Spinal cord (tissue), 10 donors: ENCODE data around the gene HS6ST3. TPM values are rescaled to one million over a fixed set of nuclear protein-coding genes. Genes with fewer than 3 reads are reported as not detected.

Source experiments
- DNase-seq, 6 donors: peaks; one replicate each; pipeline versions ENCODE4 v3.0.0 to v3.0.0-alpha.2; 2013 to 2015; ENCODE audit warnings: low spot score in 6 of 6, low read depth in 4 of 6
- H3K27ac ChIP-seq: one replicate; pipeline ENCODE4 v1.5.1; 2013; ENCODE audit warnings: low read depth, low read length, control low read depth
- H3K27me3 ChIP-seq: one replicate; pipeline ENCODE4 v1.6.1; 2013; ENCODE audit warnings: low read length; ENCODE audit not compliant: control insufficient read depth, insufficient read depth
- H3K36me3 ChIP-seq: one replicate; pipeline ENCODE4 v1.6.1; 2013; ENCODE audit warnings: low read length; ENCODE audit not compliant: control insufficient read depth, insufficient read depth
- H3K4me1 ChIP-seq: one replicate; pipeline ENCODE4 v1.6.1; 2013; ENCODE audit warnings: low read length; ENCODE audit not compliant: control insufficient read depth, insufficient read depth
- H3K4me3 ChIP-seq: one replicate; pipeline ENCODE4 v1.5.1; 2013; ENCODE audit warnings: low read depth, low read length, control low read depth
- H3K9me3 ChIP-seq: one replicate; pipeline ENCODE4 v1.6.1; 2013; ENCODE audit warnings: low read length; ENCODE audit not compliant: control insufficient read depth, insufficient read depth
- WGBS: methylation state at CpG from one replicate; pipeline ENCODE4 v1.1.5; 2013; ENCODE audit warnings: missing lambda C conversion rate; ENCODE audit not compliant: insufficient coverage; 5-methylcytosine and 5-hydroxymethylcytosine counted together
- polyA plus RNA-seq, 2 donors: library from polyadenylated mRNA; unstranded; fragments of 120-200 nt; gene quantifications; one replicate each; pipeline ENCODE4 v1.2.1, GENCODE V29; 2013; ENCODE audit not compliant: insufficient read length in 2 of 2
- total RNA-seq, 2 donors: library from RNA; depleted of rRNA in 1 of 2; stranded (reverse); fragments of 120-200 nt in 1 of 2; fragments of >200 nt in 1 of 2; gene quantifications; one replicate each; pipeline versions ENCODE4 v1.2.3 to v1.2.4, GENCODE V29; 2013 to 2014
- donor health status: healthy.

HS6ST3 gene
- total and polyA plus RNA-seq, 4 donors = 7.7 to 36.2 (median 23.7) TPM

DNA sequence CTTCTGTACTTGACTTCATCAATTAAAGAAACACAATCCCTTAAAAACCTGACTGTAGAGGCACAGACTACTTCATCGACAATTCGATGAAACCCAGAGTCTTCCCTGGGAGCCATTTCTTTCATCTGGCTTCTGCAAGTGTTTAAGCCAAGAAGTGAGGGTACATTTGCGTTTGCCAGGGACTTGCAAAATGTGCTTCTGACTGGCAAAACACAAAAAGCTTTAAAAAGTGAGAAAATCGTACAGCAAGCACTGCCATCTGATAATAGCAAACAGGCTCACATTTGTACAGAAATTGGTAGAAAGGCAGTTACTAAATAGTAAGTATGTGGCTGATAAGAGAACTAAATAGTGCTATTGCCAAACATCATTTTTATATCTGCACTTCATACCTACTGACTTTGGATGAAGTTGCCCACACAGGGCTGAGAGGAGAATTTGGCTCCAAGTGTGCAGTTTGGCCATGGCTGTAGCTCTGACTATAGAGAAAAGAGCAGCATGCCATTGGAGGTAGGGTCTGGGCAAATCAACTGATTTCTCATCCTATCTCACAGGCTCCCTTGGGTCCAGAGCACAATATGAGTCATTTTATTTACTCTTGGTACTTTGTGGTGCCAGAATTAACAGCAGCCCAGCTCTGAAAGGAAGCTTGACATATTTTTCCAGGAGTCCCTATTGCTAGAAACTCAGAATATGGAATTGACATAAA is 546.2 kb downstream of the HS6ST3 start:
- Histone ChIP-seq H3K9me3 (no peaks in the 10 kb centered on the region), H3K27me3 (no peaks in the 10 kb centered on the region), H3K4me3 (no peak overlapping the region), H3K36me3 (no peaks in the 10 kb centered on the region), H3K27ac (peak overlapping the region; percentile 10), H3K4me1 (no peaks in the 10 kb centered on the region)
- 65% methylated on average over 3 of the region's 4 CpGs for WGBS
- peak in 1 of 6 donors; percentile 59 for DNase-seq

DNA sequence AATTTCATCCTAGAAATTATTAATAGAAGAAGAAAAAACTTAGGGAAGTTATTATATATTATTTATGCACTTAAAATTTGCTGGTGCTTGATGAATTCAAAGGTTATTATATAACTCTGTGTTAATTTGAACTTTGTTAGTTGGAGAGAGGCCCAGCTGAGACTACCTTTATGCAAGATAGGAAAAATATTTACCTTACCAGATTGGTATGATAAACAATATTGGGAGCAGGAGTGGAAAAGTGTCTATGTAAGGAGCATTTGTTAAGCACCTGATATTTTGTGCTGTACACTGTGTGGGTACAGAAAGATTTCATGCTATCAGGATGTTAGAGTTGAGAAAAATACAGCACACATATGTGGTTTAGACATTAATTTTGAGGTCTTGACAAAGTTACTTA is 547.1 kb downstream of the HS6ST3 start:
- DNase-seq = no peak
- H3K4me3 ChIP-seq = no peak overlapping the region
- no peaks in the 10 kb centered on the region for H3K27me3 ChIP-seq
- no peaks in the 10 kb centered on the region for H3K36me3 ChIP-seq
- H3K27ac ChIP-seq = no peak overlapping the region
- no peaks in the 10 kb centered on the region for H3K9me3 ChIP-seq
- no peaks in the 10 kb centered on the region for H3K4me1 ChIP-seq

DNA sequence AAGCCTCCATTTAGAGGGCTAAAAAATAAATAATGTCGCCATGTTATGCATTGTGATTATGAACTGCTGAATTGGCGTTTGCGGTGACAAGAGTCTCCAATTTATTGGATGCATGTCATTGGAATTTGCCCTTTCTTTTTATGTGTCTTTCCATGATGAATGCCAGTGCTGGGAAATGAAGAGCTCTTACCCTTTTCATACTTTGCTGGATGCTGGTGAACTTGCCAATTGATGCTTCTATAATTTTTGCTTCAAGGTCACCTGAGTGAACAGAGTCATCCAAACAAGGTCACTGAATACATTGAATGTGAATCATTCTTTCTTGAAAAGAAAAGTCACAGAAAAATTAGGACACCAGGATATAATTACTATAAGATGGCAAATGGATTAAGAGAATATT is 556.2 kb downstream of the HS6ST3 start:
- Histone ChIP-seq H3K9me3 (peaks cover 5% of the 10 kb centered on the region), H3K27me3 (no peaks in the 10 kb centered on the region), H3K4me1 (no peaks in the 10 kb centered on the region), H3K4me3 (no peak overlapping the region), H3K27ac (no peak overlapping the region), H3K36me3 (no peaks in the 10 kb centered on the region)
- WGBS = 57% methylated on average over 3 of the region's 3 CpGs
- DNase-seq = no peak

DNA sequence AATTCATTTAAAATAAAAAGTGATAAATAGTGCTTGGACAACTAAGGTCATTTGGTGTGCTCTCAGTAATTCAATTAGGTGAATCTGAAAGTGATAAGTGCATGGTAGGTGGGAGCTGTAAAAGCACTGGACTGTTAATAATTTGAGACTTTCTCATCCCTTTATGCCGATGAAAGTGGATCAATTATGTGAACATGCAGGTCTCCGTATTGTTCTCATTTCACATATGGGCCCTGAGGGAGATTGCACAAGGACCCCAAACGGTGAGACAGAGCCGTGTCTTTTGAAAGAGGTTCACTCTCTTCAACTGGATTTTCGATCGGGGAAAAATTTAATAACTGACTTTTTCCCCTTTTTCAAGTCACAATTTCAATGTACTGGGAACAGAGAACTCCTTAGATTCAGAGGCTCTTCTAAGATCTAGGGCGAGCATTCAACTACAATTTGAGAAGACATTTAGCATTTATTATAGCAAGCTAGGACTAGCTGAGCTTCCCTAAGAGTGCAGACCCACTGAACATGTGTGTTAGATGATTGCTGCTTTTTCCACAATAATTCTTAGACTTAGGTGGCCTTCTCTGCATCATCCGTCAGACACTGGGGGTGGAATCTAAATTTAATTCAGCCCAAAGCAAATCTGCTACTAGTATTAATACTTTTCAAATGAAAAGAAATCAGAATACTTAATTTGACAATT is 556.8 kb downstream of the HS6ST3 start:
- H3K27ac ChIP-seq = no peak overlapping the region
- no peak overlapping the region for H3K4me3 ChIP-seq
- no peaks in the 10 kb centered on the region for H3K27me3 ChIP-seq
- peaks cover 5% of the 10 kb centered on the region for H3K9me3 ChIP-seq
- WGBS = 37% methylated on average over 2 of the region's 8 CpGs
- no peaks in the 10 kb centered on the region for H3K4me1 ChIP-seq
- peak in 2 of 6 donors; percentile 2 to 73 for DNase-seq
- no peaks in the 10 kb centered on the region for H3K36me3 ChIP-seq

DNA sequence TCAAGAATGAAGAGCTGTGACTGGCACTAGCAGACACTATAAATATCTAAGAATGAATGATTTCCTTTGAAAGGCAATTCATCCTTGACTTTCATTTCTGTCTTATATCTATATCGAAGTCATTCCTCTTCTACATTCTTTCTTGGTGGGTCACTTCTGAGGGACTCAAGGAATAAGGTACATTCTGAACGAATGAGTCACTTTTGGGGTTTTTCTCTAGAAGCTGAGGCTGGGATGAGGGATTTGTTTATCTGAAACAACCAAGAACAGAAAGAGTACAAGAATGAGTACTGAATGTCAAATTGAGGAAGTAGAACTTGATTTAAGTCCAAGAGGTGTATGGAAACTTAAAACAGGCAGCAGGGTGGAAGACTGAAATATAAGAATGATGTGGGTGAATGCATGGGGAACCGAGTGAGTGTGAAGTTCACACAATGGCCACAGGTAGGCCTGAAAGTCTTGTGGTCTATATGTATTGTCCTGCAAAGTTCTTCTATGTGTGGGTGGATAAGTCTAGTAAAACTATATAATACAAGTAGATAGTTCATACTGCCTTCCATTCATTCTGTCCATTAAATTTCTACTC is 560.5 kb downstream of the HS6ST3 start:
- Histone ChIP-seq H3K27me3 (no peaks in the 10 kb centered on the region), H3K4me1 (no peaks in the 10 kb centered on the region), H3K4me3 (no peak overlapping the region), H3K36me3 (no peaks in the 10 kb centered on the region), H3K27ac (no peak overlapping the region), H3K9me3 (no peaks in the 10 kb centered on the region)
- DNase-seq = no peak
- WGBS = 100% methylated on average over 2 of the region's 3 CpGs

DNA sequence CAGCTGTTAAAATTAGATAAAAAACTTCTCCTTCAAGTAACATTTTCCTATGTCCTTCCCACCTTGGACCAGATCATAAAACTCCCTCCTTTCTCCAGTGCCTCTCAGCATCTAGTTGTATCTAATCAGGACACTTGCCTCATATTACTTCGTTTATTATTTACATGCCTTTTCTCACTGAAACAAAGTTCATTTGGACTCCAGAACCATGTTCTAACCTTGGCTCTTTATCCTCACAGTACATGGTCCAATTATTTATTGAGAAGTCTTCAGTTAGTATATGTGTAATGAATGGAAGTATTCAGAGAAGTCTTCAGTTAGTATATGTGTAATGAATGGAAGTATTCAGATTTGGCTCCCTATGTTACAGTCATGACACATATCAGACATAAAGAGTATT is 561.7 kb downstream of the HS6ST3 start:
- no peaks in the 10 kb centered on the region for H3K9me3 ChIP-seq
- no peaks in the 10 kb centered on the region for H3K27me3 ChIP-seq
- no peaks in the 10 kb centered on the region for H3K36me3 ChIP-seq
- no peak overlapping the region for H3K27ac ChIP-seq
- WGBS = no CpG with 5 or more reads among the region's 1 CpG
- no peaks in the 10 kb centered on the region for H3K4me1 ChIP-seq
- no peak for DNase-seq
- H3K4me3 ChIP-seq = no peak overlapping the region

DNA sequence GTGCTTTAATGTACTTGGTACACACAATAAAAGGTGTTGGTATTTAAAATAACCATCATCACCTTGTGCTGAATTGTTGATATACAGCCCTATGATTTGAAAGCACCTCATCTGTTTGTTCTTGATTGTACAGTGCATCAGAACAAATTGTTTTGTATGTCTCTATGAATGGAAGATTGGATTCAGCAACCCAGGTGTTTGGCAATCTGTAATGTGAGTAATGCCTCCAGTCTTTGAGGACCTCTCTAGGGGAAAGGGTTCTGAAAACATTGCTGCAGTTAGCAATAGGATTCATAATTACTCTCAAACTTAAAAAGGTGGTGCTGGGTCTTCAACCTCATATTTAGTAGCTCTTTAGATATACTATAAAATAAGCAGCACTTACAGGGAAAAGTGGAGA is 562.6 kb downstream of the HS6ST3 start:
- DNase-seq = no peak
- Histone ChIP-seq H3K9me3 (no peaks in the 10 kb centered on the region), H3K4me1 (no peaks in the 10 kb centered on the region), H3K27me3 (no peaks in the 10 kb centered on the region), H3K36me3 (no peaks in the 10 kb centered on the region), H3K27ac (no peak overlapping the region), H3K4me3 (no peak overlapping the region)

DNA sequence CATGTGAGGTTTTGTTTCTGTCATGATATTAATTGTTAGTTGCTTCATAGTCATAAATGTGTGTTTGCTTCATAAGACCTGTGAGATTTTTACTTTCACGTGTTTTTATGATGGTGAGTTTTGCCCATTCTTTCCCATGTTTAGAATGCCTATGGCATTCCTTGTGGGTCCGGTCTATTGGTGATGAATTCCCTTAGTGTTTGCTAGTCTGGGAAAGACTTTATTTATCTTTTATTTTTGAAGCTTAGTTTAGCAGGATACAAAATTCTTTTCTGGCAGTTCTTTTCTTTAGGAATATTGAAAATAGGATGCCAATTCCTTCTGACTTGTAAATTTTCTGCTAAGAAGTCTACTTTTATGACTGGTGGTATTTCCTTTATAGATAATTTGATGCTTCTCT is 571.7 kb downstream of the HS6ST3 start:
- DNase-seq = no peak
- Histone ChIP-seq H3K27ac (no peak overlapping the region), H3K4me3 (no peak overlapping the region), H3K27me3 (no peaks in the 10 kb centered on the region), H3K36me3 (no peaks in the 10 kb centered on the region), H3K4me1 (no peaks in the 10 kb centered on the region), H3K9me3 (peaks cover 6% of the 10 kb centered on the region)
- 83% methylated on average over 1 of the region's 2 CpGs for WGBS

DNA sequence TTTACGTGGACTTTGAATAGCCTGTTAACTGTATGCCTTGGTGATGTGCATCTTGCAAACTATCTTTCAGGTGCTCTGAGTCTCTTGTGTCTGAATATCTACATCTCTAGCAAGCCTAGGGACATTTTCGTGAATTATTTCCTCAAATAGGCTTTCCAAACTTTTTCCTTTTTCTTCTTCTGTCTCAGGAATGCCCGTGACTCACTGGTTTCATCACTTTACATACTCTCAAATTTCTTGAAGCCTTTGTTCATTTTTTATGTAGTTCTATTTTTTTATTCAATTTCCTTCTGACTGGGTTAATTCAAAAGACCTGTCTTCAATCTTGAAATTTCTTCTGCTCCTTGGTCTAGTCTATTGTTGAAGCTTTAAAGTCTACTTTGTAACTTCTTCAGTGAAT is 572.1 kb downstream of the HS6ST3 start:
- DNase-seq = no peak
- H3K27me3 ChIP-seq = no peaks in the 10 kb centered on the region
- no CpG with 5 or more reads among the region's 3 CpGs for WGBS

More for the DNA sequence above, 572.1 kb downstream of the HS6ST3 start:
- H3K9me3 ChIP-seq = peaks cover 6% of the 10 kb centered on the region
- no peak overlapping the region for H3K4me3 ChIP-seq
- no peak overlapping the region for H3K27ac ChIP-seq
- H3K4me1 ChIP-seq = no peaks in the 10 kb centered on the region
- no peaks in the 10 kb centered on the region for H3K36me3 ChIP-seq
